CD14-positive monocyte (primary cell): Measurements from ENCODE around the gene RIT1. TPM values are rescaled to one million over a fixed set of nuclear protein-coding genes. Genes with fewer than 3 reads are reported as not detected.
A peak's percentile ranks its signal among the peaks of the same experiment; 100 is the strongest.

Experiments used
- DNase-seq, 3 donors: peaks; one replicate each; pipeline ENCODE4 v3.0.0-alpha.2; 2011 to 2022
- H2AFZ ChIP-seq: 2 replicates; pipeline ENCODE4 v1.6.0; 2012; ENCODE audit warnings: mild to moderate bottlenecking, low read depth, low read length, inconsistent platforms; ENCODE audit not compliant: insufficient read depth, poor library complexity, severe bottlenecking
- H3K27ac ChIP-seq, 2 donors: 1 replicate in 1 of 2; 2 replicates in 1 of 2; pipeline ENCODE4 v1.5.1; 2012 to 2013; ENCODE audit warnings: low read length in 2 of 2, control low read depth in 1 of 2, inconsistent platforms in 1 of 2, low read depth in 1 of 2, mild to moderate bottlenecking in 1 of 2
- H3K27me3 ChIP-seq, 2 donors: one replicate each; pipeline versions ENCODE4 v1.6.0 to v1.6.1; 2011 to 2013; ENCODE audit warnings: low read length in 2 of 2; ENCODE audit not compliant: control insufficient read depth in 2 of 2, insufficient read depth in 2 of 2
- H3K36me3 ChIP-seq, 2 donors: replicated peaks in 1 of 2; 1 replicate in 1 of 2; 2 replicates in 1 of 2; pipeline versions ENCODE4 v1.5.1 to v1.6.1; 2012 to 2013; ENCODE audit warnings: low read length in 2 of 2, control low read depth in 1 of 2, inconsistent platforms in 1 of 2, mild to moderate bottlenecking in 1 of 2; ENCODE audit not compliant: insufficient read depth in 2 of 2, control insufficient read depth in 1 of 2
- H3K4me1 ChIP-seq, 2 donors: 1 replicate in 1 of 2; 2 replicates in 1 of 2; pipeline versions ENCODE4 v1.5.1 to v1.6.1; 2012 to 2013; ENCODE audit warnings: low read length in 2 of 2, control low read depth in 1 of 2, inconsistent platforms in 1 of 2, mild to moderate bottlenecking in 1 of 2, moderate library complexity in 1 of 2; ENCODE audit not compliant: insufficient read depth in 2 of 2, control insufficient read depth in 1 of 2
- H3K4me2 ChIP-seq: replicated peaks from 2 replicates; pipeline ENCODE3; 2012; ENCODE audit warnings: low read length, moderate library complexity, mild to moderate bottlenecking; ENCODE audit not compliant: poor library complexity, severe bottlenecking; ENCODE audit errors: extremely low read depth
- H3K4me3 ChIP-seq, 3 experiments: fragments of 200-600 bp in 1 of 3; sonication (generic) in 1 of 3; replicated peaks in 1 of 3; 1 replicate in 2 of 3; 2 replicates in 1 of 3; pipeline ENCODE4 v1.5.1; 2011 to 2013; ENCODE audit warnings: low read length in 3 of 3, mild to moderate bottlenecking in 3 of 3, control low read depth in 2 of 3, low read depth in 2 of 3, inconsistent platforms in 1 of 3, moderate library complexity in 1 of 3
- H3K79me2 ChIP-seq: 2 replicates; pipeline ENCODE4 v1.6.0; 2012; ENCODE audit warnings: mild to moderate bottlenecking, control low read depth, inconsistent platforms, low read length, moderate library complexity; ENCODE audit not compliant: insufficient read depth
- H3K9ac ChIP-seq: 2 replicates; pipeline ENCODE4 v1.6.0; 2017; ENCODE audit warnings: low read length, mild to moderate bottlenecking; ENCODE audit not compliant: insufficient read depth, poor library complexity, severe bottlenecking
- H3K9me3 ChIP-seq, 2 donors: replicated peaks in 1 of 2; 1 replicate in 1 of 2; 2 replicates in 1 of 2; pipeline versions ENCODE4 v1.5.1 to v1.6.1; 2012 to 2013; ENCODE audit warnings: low read length in 2 of 2, control low read depth in 1 of 2; ENCODE audit not compliant: control insufficient read depth in 1 of 2, insufficient read depth in 1 of 2
- H4K20me1 ChIP-seq: 2 replicates; pipeline ENCODE4 v1.6.0; 2012; ENCODE audit warnings: mild to moderate bottlenecking, low read length, control low read depth, moderate library complexity; ENCODE audit not compliant: insufficient read depth
- H3K27ac Mint-ChIP-seq, 7 donors: one replicate each; pipeline ENCODE4 v1.8.0; 2020; ENCODE audit warnings: mild to moderate bottlenecking in 7 of 7, mixed read lengths in 7 of 7, moderate library complexity in 6 of 7, inconsistent platforms in 2 of 7
- H3K27me3 Mint-ChIP-seq, 3 donors: one replicate each; pipeline ENCODE4 v1.8.0; 2021 to 2022; ENCODE audit warnings: low read depth in 3 of 3, mild to moderate bottlenecking in 3 of 3, mixed read lengths in 3 of 3, moderate library complexity in 3 of 3, inconsistent platforms in 1 of 3
- H3K36me3 Mint-ChIP-seq, 2 donors: one replicate each; pipeline ENCODE4 v1.8.0; 2020; ENCODE audit warnings: mixed read lengths in 2 of 2, inconsistent platforms in 1 of 2, mild to moderate bottlenecking in 1 of 2
- H3K4me1 Mint-ChIP-seq: one replicate; pipeline ENCODE4 v1.8.0; 2020; ENCODE audit warnings: mild to moderate bottlenecking, mixed read lengths
- H3K4me3 Mint-ChIP-seq, 2 donors: one replicate each; pipeline ENCODE4 v1.8.0; 2020; ENCODE audit warnings: mild to moderate bottlenecking in 2 of 2, mixed read lengths in 2 of 2, moderate library complexity in 1 of 2
- H3K9me3 Mint-ChIP-seq, 7 donors: one replicate each; pipeline ENCODE4 v1.8.0; 2020 to 2022; ENCODE audit warnings: mixed read lengths in 7 of 7, mild to moderate bottlenecking in 6 of 7, moderate library complexity in 6 of 7, inconsistent platforms in 2 of 7
- CTCF ChIP-seq: fragments of 200-600 bp; IDR thresholded peaks from one replicate; pipeline ENCODE4 v1.8.0; 2022; ENCODE audit warnings: antibody characterized with exemption, mild to moderate bottlenecking
- WGBS: methylation state at CpG from one replicate; pipeline ENCODE4 v1.1.5; 2013; ENCODE audit warnings: missing lambda C conversion rate; ENCODE audit not compliant: insufficient coverage; 5-methylcytosine and 5-hydroxymethylcytosine counted together
- intact Hi-C, 2 donors: fragments of 100-400 bp; cut with micrococcal nuclease; formaldehyde crosslinking; loops; one replicate each; pipeline versions ENCODE4 v1.15.0 to v1.15.1; 2023
- polyA plus RNA-seq, 3 donors: library from polyadenylated mRNA; depleted of rRNA in 1 of 3; unstranded in 2 of 3; stranded (reverse) in 1 of 3; fragments of 300-500 nt in 2 of 3; fragments of >200 nt in 1 of 3; fragmentation: Illumina TruSeq in 2 of 3; gene quantifications; 1 replicate in 2 of 3; 2 replicates in 1 of 3; pipeline ENCODE4 v1.2.3, GENCODE V29; 2012 to 2021

RIT1 gene
- polyA plus RNA-seq, 3 donors = 57.2 to 76.8 (median 69.6) TPM

GRCh38 chr1:155933591-155934096 lies 22.5 kb upstream of the RIT1 start:
- Histone ChIP-seq H3K4me1 (peaks cover 22 to 44% of the 10 kb centered on the region in 2 donors), H3K4me3 (peak overlapping the region; percentile 63 to 96 (median 94)), H3K4me2 (peak overlapping the region; percentile 84), H4K20me1 (peaks cover 40% of the 10 kb centered on the region), H3K36me3 (peaks cover 35 to 37% of the 10 kb centered on the region in 2 donors), H2AFZ (peak overlapping the region; percentile 87), H3K79me2 (peaks cover 53% of the 10 kb centered on the region), H3K27me3 (no peaks in the 10 kb centered on the region), H3K27ac (peak overlapping the region; percentile 88 to 94), H3K9ac (peak overlapping the region; percentile 88), H3K9me3 (no peaks in the 10 kb centered on the region)
- H3K27ac Mint-ChIP-seq = no peak overlapping the region
- peaks cover 33 to 43% of the 10 kb centered on the region in 2 donors for H3K36me3 Mint-ChIP-seq
- WGBS = 8% methylated on average over 6 of the region's 10 CpGs
- intact Hi-C loops = loop anchor here (1.0 to 5.0 kb wide), 4 partner anchors 22 to 134 kb away; partner anchors contain the start of genes LAMTOR2 (in 2 of the 2), RIT1 (in 1 of the 2) and UBQLN4 (in 1 of the 2)
- H3K9me3 Mint-ChIP-seq = no peaks in the 10 kb centered on the region
- no peak overlapping the region for H3K4me3 Mint-ChIP-seq
- peaks cover 0 to 2% (median 0%) of the 10 kb centered on the region in 3 donors for H3K27me3 Mint-ChIP-seq
- no peak for TF ChIP-seq CTCF
- peaks cover 25% of the 10 kb centered on the region for H3K4me1 Mint-ChIP-seq
- no peak for DNase-seq

- Histone ChIP-seq H3K4me3 (no peak overlapping the region), H3K4me2 (no peak overlapping the region), H3K36me3 (peaks cover 45 to 48% of the 10 kb centered on the region in 2 donors), H4K20me1 (peaks cover 47% of the 10 kb centered on the region), H3K9me3 (no peaks in the 10 kb centered on the region), H3K27ac (peak overlapping the region in 1 of 2 donors; percentile 11), H2AFZ (no peak overlapping the region), H3K4me1 (peaks cover 18 to 38% of the 10 kb centered on the region in 2 donors), H3K79me2 (peaks cover 53% of the 10 kb centered on the region), H3K9ac (no peak overlapping the region), H3K27me3 (no peaks in the 10 kb centered on the region)
- Mint-ChIP-seq H3K27ac (peak overlapping the region in 1 of 7 donors; percentile 25), H3K4me1 (peaks cover 20% of the 10 kb centered on the region), H3K9me3 (no peaks in the 10 kb centered on the region), H3K27me3 (no peaks in the 10 kb centered on the region), H3K4me3 (no peak overlapping the region), H3K36me3 (peaks cover 43 to 55% of the 10 kb centered on the region in 2 donors)
- no peak for DNase-seq
- TF ChIP-seq CTCF = no peak
- WGBS = no CpG with 5 or more reads among the region's 5 CpGs
- intact Hi-C loops = loop anchor here (5.0 kb wide), 2 partner anchors 120 to 135 kb away; partner anchors contain the start of genes LAMTOR2 (in 1 of the 2) and UBQLN4 (in 1 of the 2)
These were observed 21.3 kb upstream of the RIT1 start for GRCh38 chr1:155932487-155932886.
